Measurements from ENCODE around the gene SEC24C.

Gene SEC24C

DNA sequence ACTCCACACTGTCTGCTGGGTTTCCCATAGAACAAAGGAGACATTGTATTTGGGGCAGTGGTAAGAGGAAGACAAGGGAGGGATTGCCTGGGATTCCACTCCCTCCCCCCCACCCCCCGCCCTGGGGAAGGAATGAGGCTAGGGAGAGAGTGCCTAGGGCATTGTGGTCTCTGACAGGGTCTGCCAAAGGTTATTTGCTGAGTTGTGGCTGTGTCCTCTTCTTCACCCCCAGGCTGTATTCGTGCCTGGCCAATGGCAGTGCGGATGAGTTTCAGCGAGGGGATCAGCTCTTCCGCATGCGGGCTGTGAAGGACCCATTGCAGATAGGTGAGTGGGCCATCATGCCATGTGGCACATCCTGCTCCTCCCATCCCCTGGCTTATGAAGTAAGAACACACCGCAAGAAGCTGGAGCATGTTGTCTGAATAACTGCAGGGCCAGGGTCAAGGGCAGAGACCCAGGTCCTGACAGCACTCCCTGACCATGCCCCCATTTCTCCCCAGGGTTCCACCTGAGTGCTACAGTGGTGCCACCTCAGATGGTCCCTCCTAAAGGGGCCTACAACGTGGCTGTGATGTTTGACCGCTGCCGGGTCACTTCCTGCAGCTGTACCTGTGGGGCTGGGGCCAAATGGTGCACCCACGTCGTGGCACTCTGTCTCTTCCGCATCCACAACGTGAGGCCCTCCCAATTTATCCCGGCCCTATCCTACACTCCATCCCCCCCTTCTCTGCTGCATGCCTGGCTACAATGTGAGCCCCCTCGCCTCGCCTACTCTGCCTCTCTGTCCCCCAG is 44.9 kb downstream of the SEC24C start:
- TF ChIP-seq SPI1 (IDR thresholded peaks at IDR 0.05; ENCODE audit: borderline replicate concordance, low read depth) (no peak), POLR2AphosphoS5 (IDR thresholded peaks at IDR 0.05; ENCODE audit: low read depth) (no peak), GABPA (IDR thresholded peaks at IDR 0.05; ENCODE audit: low read depth) (no peak)
- TF ChIP-seq, protein P1, sequence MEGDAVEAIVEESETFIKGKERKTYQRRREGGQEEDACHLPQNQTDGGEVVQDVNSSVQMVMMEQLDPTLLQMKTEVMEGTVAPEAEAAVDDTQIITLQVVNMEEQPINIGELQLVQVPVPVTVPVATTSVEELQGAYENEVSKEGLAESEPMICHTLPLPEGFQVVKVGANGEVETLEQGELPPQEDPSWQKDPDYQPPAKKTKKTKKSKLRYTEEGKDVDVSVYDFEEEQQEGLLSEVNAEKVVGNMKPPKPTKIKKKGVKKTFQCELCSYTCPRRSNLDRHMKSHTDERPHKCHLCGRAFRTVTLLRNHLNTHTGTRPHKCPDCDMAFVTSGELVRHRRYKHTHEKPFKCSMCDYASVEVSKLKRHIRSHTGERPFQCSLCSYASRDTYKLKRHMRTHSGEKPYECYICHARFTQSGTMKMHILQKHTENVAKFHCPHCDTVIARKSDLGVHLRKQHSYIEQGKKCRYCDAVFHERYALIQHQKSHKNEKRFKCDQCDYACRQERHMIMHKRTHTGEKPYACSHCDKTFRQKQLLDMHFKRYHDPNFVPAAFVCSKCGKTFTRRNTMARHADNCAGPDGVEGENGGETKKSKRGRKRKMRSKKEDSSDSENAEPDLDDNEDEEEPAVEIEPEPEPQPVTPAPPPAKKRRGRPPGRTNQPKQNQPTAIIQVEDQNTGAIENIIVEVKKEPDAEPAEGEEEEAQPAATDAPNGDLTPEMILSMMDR (IDR thresholded peaks at IDR 0.05; ENCODE audit: insufficient read depth, low read length): no peak
- Histone ChIP-seq H3K27ac (replicated peaks) (no peak overlapping the region), H3K4me3 (replicated peaks; ENCODE audit: insufficient read depth, low read length) (no peak overlapping the region), H3K27me3 (ENCODE audit: insufficient read depth, poor library complexity, severe bottlenecking) (no peaks in the 10 kb centered on the region)
- no peak for DNase-seq (ENCODE audit: low read depth in 1 of 2, low spot score in 1 of 2)

DNA sequence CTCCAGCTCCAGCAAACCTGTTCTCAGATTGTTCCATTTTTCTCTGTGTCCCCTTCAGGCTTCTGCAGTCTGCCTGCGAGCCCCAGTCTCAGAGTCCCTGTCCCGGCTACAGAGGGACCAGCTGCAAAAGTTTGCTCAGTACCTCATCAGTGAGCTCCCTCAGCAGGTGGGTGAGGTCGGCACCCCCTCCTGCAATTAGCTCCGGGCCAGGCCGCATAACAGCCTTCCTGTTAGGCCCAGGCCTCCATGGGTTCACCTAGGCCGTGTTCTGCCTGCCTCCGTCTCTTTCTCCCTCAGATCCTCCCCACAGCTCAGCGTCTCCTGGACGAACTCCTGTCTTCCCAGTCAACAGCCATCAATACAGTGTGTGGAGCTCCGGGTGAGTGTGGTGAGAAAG is 45.5 kb downstream of the SEC24C start:
- DNase-seq (ENCODE audit: low read depth in 1 of 2, low spot score in 1 of 2): no peak
- no peaks in the 10 kb centered on the region for H3K27me3 ChIP-seq (ENCODE audit: insufficient read depth, poor library complexity, severe bottlenecking)
- no peak for TF ChIP-seq SPI1 (IDR thresholded peaks at IDR 0.05; ENCODE audit: borderline replicate concordance, low read depth)
- no peak overlapping the region for H3K4me3 ChIP-seq (replicated peaks; ENCODE audit: insufficient read depth, low read length)
- no peak overlapping the region for H3K27ac ChIP-seq (replicated peaks)

DNA sequence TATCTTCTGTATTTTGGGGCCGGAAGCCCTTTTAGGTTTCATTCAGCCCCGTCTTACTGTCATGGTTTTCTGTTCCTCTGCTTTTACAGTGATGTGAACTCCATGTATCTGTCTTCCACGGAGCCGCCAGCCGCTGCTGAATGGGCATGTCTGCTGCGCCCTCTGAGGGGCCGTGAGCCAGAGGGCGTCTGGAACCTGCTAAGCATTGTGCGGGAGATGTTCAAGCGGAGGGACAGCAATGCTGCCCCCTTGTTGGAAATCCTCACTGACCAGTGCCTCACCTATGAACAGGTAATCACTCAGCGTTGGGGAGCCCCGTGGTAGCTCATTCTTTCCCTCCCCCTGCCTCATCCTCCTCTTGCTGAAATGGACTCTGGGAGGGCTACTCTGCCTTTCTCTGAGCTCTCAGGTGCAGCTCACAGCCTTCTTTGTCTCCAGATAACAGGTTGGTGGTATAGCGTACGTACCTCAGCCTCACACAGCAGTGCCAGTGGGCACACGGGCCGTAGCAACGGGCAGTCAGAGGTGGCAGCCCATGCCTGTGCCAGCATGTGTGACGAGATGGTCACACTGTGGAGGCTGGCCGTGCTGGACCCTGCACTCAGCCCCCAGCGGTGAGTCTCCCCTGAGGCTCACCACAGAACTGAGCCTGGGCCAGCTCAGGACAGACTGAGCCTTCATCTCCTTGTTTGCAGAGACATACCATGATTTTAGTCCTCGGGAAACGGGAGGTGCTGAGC is 46.9 kb downstream of the SEC24C start:
- no peak overlapping the region for H3K4me3 ChIP-seq (replicated peaks; ENCODE audit: insufficient read depth, low read length)
- H3K27ac ChIP-seq (replicated peaks): no peak overlapping the region
- no peak for TF ChIP-seq GABPA (IDR thresholded peaks at IDR 0.05; ENCODE audit: low read depth)
- TF ChIP-seq SPI1 (IDR thresholded peaks at IDR 0.05; ENCODE audit: borderline replicate concordance, low read depth): no peak
- TF ChIP-seq, protein P1 (IDR thresholded peaks at IDR 0.05; ENCODE audit: insufficient read depth, low read length): no peak
- TF ChIP-seq, protein P2, sequence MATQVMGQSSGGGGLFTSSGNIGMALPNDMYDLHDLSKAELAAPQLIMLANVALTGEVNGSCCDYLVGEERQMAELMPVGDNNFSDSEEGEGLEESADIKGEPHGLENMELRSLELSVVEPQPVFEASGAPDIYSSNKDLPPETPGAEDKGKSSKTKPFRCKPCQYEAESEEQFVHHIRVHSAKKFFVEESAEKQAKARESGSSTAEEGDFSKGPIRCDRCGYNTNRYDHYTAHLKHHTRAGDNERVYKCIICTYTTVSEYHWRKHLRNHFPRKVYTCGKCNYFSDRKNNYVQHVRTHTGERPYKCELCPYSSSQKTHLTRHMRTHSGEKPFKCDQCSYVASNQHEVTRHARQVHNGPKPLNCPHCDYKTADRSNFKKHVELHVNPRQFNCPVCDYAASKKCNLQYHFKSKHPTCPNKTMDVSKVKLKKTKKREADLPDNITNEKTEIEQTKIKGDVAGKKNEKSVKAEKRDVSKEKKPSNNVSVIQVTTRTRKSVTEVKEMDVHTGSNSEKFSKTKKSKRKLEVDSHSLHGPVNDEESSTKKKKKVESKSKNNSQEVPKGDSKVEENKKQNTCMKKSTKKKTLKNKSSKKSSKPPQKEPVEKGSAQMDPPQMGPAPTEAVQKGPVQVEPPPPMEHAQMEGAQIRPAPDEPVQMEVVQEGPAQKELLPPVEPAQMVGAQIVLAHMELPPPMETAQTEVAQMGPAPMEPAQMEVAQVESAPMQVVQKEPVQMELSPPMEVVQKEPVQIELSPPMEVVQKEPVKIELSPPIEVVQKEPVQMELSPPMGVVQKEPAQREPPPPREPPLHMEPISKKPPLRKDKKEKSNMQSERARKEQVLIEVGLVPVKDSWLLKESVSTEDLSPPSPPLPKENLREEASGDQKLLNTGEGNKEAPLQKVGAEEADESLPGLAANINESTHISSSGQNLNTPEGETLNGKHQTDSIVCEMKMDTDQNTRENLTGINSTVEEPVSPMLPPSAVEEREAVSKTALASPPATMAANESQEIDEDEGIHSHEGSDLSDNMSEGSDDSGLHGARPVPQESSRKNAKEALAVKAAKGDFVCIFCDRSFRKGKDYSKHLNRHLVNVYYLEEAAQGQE (IDR thresholded peaks at IDR 0.05; ENCODE audit: insufficient replicate concordance, low read depth): no peak
- TF ChIP-seq POLR2AphosphoS5 (IDR thresholded peaks at IDR 0.05; ENCODE audit: low read depth): no peak
- H3K27me3 ChIP-seq (ENCODE audit: insufficient read depth, poor library complexity, severe bottlenecking): no peaks in the 10 kb centered on the region
- no peak for DNase-seq (ENCODE audit: low read depth in 1 of 2, low spot score in 1 of 2)

DNA sequence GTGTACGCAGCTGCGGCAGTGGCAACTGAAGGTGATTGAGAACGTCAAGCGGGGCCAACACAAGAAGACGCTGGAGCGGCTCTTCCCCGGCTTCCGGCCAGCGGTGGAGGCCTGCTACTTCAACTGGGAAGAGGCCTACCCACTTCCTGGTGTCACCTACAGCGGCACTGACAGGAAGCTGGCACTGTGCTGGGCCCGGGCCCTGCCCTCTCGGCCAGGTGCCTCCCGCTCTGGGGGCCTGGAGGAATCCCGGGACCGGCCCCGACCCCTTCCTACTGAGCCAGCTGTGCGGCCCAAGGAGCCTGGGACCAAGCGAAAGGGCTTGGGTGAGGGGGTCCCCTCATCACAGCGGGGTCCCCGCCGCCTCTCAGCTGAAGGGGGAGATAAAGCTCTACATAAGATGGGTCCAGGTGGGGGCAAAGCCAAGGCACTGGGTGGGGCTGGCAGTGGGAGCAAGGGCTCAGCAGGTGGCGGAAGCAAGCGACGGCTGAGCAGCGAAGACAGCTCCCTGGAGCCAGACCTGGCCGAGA is 47.8 kb downstream of the SEC24C start:
- DNase-seq (ENCODE audit: low read depth in 1 of 2, low spot score in 1 of 2): no peak
- H3K27ac ChIP-seq (replicated peaks): no peak overlapping the region
- TF ChIP-seq GABPA (IDR thresholded peaks at IDR 0.05; ENCODE audit: low read depth): no peak
- no peak for TF ChIP-seq SPI1 (IDR thresholded peaks at IDR 0.05; ENCODE audit: borderline replicate concordance, low read depth)
- TF ChIP-seq, protein P2 (IDR thresholded peaks at IDR 0.05; ENCODE audit: insufficient replicate concordance, low read depth): no peak
- TF ChIP-seq, protein P1 (IDR thresholded peaks at IDR 0.05; ENCODE audit: insufficient read depth, low read length): no peak
- no peak for TF ChIP-seq POLR2AphosphoS5 (IDR thresholded peaks at IDR 0.05; ENCODE audit: low read depth)
- H3K27me3 ChIP-seq (ENCODE audit: insufficient read depth, poor library complexity, severe bottlenecking): no peaks in the 10 kb centered on the region
- no peak overlapping the region for H3K4me3 ChIP-seq (replicated peaks; ENCODE audit: insufficient read depth, low read length)

Data from HL-60 (cell line).